ENCODE data around the gene PHLPP2.
"Not testable (repeated sequence)": the region's sequence is repeated elsewhere in the genome, so short reads cannot be mapped to it uniquely, and the experiment has no call there.

The PHLPP2 gene

GRCh38 chr16:71623597-71623996, 100.9 kb downstream of the PHLPP2 start:
- Histone ChIP-seq H3K9me2 (replicated peaks; ENCODE audit: low read depth, low read length) (no peaks in the 10 kb centered on the region), H2AFZ (ENCODE audit: low read length) (0 out of 2 replicates have a peak overlapping the region, but pooled peaks have one; percentile 48), H3K4me1 (ENCODE audit: insufficient read depth, low read length, poor library complexity, severe bottlenecking) (peaks cover 12% of the 10 kb centered on the region), H3K9ac (ENCODE audit: low read depth, low read length, poor library complexity, severe bottlenecking) (no peak overlapping the region), H3K4me3 (ENCODE audit: low read length, poor library complexity, severe bottlenecking) (no peak overlapping the region), H3K27me3 (ENCODE audit: insufficient read depth, low read length, poor library complexity, severe bottlenecking) (no peaks in the 10 kb centered on the region), H3K36me3 (ENCODE audit: insufficient read depth, low read length) (no peaks in the 10 kb centered on the region), H3K79me2 (ENCODE audit: insufficient read depth, low read length) (no peaks in the 10 kb centered on the region), H3K4me2 (ENCODE audit: low read depth, low read length, poor library complexity, severe bottlenecking) (no peak overlapping the region), H3K9me3 (ENCODE audit: insufficient read depth, low read depth, low read length) (no peaks in the 10 kb centered on the region), H4K20me1 (ENCODE audit: insufficient read depth, low read length, poor library complexity, severe bottlenecking) (no peaks in the 10 kb centered on the region), H3F3A (ENCODE audit: low read depth) (no peaks in the 10 kb centered on the region)
- no peak for TF ChIP-seq EZH2phosphoT487 (IDR thresholded peaks at IDR 0.05; ENCODE audit: borderline replicate concordance)
- TF ChIP-seq, protein P1, sequence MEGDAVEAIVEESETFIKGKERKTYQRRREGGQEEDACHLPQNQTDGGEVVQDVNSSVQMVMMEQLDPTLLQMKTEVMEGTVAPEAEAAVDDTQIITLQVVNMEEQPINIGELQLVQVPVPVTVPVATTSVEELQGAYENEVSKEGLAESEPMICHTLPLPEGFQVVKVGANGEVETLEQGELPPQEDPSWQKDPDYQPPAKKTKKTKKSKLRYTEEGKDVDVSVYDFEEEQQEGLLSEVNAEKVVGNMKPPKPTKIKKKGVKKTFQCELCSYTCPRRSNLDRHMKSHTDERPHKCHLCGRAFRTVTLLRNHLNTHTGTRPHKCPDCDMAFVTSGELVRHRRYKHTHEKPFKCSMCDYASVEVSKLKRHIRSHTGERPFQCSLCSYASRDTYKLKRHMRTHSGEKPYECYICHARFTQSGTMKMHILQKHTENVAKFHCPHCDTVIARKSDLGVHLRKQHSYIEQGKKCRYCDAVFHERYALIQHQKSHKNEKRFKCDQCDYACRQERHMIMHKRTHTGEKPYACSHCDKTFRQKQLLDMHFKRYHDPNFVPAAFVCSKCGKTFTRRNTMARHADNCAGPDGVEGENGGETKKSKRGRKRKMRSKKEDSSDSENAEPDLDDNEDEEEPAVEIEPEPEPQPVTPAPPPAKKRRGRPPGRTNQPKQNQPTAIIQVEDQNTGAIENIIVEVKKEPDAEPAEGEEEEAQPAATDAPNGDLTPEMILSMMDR (conservative IDR thresholded peaks at IDR 0.05; ENCODE audit: low read length) = no peak

DNA sequence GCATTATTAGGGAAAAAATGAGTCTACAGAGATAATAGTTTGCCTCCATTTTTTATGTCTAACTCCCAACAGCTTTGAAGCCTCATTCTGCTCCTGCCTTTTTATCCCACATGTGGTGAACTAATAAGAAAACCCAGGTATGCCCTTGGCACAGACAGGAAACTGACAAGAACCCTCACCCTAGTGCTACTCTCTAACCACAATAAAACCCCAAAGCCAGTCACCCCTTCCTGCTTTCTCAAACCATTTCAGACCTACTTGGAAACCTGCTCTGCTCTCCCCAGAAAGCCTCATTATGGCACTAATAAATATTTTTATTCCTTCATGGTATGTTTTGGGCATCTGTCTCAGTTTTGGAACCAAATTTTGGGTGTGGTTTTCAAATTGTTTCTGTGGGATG, 102.4 kb downstream of the PHLPP2 start:
- Histone ChIP-seq H3K27me3 (ENCODE audit: insufficient read depth, low read length, poor library complexity, severe bottlenecking) (no peaks in the 10 kb centered on the region), H3K79me2 (ENCODE audit: insufficient read depth, low read length) (no peaks in the 10 kb centered on the region), H4K20me1 (ENCODE audit: insufficient read depth, low read length, poor library complexity, severe bottlenecking) (no peaks in the 10 kb centered on the region), H3K9ac (ENCODE audit: low read depth, low read length, poor library complexity, severe bottlenecking) (no peak overlapping the region), H3K4me2 (ENCODE audit: low read depth, low read length, poor library complexity, severe bottlenecking) (peak overlapping the region; percentile 12), H2AFZ (ENCODE audit: low read length) (no peak overlapping the region), H3K4me3 (ENCODE audit: low read length, poor library complexity, severe bottlenecking) (no peak overlapping the region), H3K9me3 (ENCODE audit: insufficient read depth, low read depth, low read length) (no peaks in the 10 kb centered on the region), H3F3A (ENCODE audit: low read depth) (no peaks in the 10 kb centered on the region), H3K9me2 (replicated peaks; ENCODE audit: low read depth, low read length) (no peaks in the 10 kb centered on the region), H3K4me1 (ENCODE audit: insufficient read depth, low read length, poor library complexity, severe bottlenecking) (peaks cover 12% of the 10 kb centered on the region), H3K36me3 (ENCODE audit: insufficient read depth, low read length) (no peaks in the 10 kb centered on the region)
- no peak for TF ChIP-seq EZH2phosphoT487 (IDR thresholded peaks at IDR 0.05; ENCODE audit: borderline replicate concordance)
- TF ChIP-seq, protein P1 (conservative IDR thresholded peaks at IDR 0.05; ENCODE audit: low read length) = no peak

DNA sequence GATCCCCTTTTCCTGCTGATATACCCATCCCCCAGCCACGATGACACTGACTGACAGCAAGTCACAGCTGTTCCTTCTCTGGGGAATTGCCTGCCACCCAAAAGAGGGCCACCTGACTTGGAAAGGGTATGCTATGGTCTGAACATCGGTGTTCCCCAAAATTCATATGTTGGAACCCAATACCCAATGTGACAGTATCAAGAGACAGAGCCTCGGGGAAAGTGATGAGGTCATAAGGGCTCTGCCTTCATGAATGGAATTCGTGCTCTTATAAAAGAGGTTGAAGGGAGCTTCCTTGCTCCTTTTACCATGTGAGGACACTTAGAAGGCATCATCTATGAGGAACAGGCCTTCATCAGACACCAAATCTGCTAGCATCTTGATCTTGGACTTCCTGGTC, 106.1 kb downstream of the PHLPP2 start:
- no peaks in the 10 kb centered on the region for H3K9me2 ChIP-seq (replicated peaks; ENCODE audit: low read depth, low read length)
- no peaks in the 10 kb centered on the region for H3F3A ChIP-seq (ENCODE audit: low read depth)
- H3K4me3 ChIP-seq (ENCODE audit: low read length, poor library complexity, severe bottlenecking) = no peak overlapping the region
- no peak overlapping the region for H3K9ac ChIP-seq (ENCODE audit: low read depth, low read length, poor library complexity, severe bottlenecking)
- H4K20me1 ChIP-seq (ENCODE audit: insufficient read depth, low read length, poor library complexity, severe bottlenecking) = no peaks in the 10 kb centered on the region
- H3K9me3 ChIP-seq (ENCODE audit: insufficient read depth, low read depth, low read length) = no peaks in the 10 kb centered on the region
- no peak for TF ChIP-seq EZH2phosphoT487 (IDR thresholded peaks at IDR 0.05; ENCODE audit: borderline replicate concordance)
- TF ChIP-seq, protein P1 (conservative IDR thresholded peaks at IDR 0.05; ENCODE audit: low read length) = no peak
- no peaks in the 10 kb centered on the region for H3K36me3 ChIP-seq (ENCODE audit: insufficient read depth, low read length)
- H3K4me2 ChIP-seq (ENCODE audit: low read depth, low read length, poor library complexity, severe bottlenecking) = no peak overlapping the region
- H2AFZ ChIP-seq (ENCODE audit: low read length) = no peak overlapping the region
- no peaks in the 10 kb centered on the region for H3K27me3 ChIP-seq (ENCODE audit: insufficient read depth, low read length, poor library complexity, severe bottlenecking)
- H3K4me1 ChIP-seq (ENCODE audit: insufficient read depth, low read length, poor library complexity, severe bottlenecking) = peaks cover 12% of the 10 kb centered on the region
- H3K79me2 ChIP-seq (ENCODE audit: insufficient read depth, low read length) = no peaks in the 10 kb centered on the region

- not testable (repeated sequence) for H3K9ac ChIP-seq (ENCODE audit: low read depth, low read length, poor library complexity, severe bottlenecking); H3F3A ChIP-seq (ENCODE audit: low read depth); H2AFZ ChIP-seq (ENCODE audit: low read length); H3K36me3 ChIP-seq (ENCODE audit: insufficient read depth, low read length); H3K79me2 ChIP-seq (ENCODE audit: insufficient read depth, low read length); H3K4me1 ChIP-seq (ENCODE audit: insufficient read depth, low read length, poor library complexity, severe bottlenecking); H3K27me3 ChIP-seq (ENCODE audit: insufficient read depth, low read length, poor library complexity, severe bottlenecking); H3K4me3 ChIP-seq (ENCODE audit: low read length, poor library complexity, severe bottlenecking); H3K9me2 ChIP-seq (replicated peaks; ENCODE audit: low read depth, low read length); H4K20me1 ChIP-seq (ENCODE audit: insufficient read depth, low read length, poor library complexity, severe bottlenecking); H3K4me2 ChIP-seq (ENCODE audit: low read depth, low read length, poor library complexity, severe bottlenecking); H3K9me3 ChIP-seq (ENCODE audit: insufficient read depth, low read depth, low read length)
Observed at GRCh38 chr16:71614956-71615355, 109.5 kb downstream of the PHLPP2 start.
